ENCODE data around the gene RPS17.

Gene RPS17

DNA sequence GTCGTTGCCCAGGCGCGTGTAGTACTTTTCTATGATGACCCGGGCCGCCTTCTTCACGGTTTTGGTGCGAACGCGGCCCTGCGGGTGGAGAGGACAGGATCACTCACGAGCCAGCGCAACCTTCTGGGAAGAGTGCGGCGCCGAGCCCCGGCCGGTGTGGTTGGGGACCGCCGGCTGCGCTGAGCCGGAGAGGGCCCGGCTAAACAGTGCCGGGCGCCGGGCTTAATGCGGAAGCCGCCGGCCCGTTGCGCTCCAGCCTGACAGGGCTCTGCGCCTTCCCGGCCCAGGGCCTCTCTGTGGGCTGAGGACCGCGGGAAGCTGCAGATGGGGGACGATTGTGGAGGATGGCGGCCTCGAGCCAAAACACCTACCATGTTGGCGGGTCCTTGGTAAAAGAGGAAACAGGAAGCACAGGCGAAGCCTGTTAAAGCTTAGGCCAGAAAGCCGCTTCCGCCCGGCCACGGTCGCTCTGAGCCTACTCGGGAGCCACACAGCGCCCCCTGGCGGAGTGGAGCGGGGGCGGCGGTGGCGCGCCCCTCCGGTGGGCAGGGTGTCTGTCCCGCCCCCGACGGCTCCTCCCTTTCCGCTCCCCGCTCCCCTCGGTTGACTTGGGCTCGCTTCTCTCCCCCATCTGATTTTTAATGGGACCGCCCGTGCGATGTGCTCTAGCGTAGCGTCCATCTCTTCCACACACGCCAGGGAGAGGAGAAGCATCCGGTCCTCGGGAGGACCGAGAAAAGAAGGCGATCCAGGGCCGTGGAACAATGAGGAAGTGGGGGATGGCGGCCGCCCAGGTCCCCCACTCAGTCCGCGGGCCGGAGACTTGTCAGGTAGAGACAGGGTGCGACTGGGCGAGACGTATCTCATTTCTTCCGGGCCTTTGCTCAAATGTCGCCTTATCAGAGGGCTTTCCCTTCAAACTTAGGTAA lies at the start of gene RPS17:
Gene RPS17 (minus strand): TSS at position 403 of the 929 bp plus-strand sequence. CDS start 29 bp downstream, at position 374.
- peak; percentile 98 for DNase-seq

DNA sequence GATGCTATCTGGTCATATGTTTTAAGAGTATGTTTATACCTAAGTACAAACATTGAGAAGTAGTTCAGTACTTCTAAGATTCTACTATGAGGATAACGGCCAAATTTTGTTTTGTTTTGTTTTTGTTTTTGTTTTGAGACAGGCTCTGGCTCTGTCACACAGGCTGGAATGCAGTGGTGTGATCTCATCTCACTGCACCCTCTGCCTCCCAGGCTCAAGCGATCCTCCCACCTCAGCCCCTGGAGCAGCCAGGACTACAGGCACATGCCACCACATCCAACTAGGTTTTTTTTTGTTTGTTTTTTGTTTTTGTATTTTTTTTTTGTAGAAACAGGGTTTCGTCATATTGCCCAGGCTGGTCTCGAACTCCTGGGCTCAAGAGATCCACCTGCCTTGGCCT lies 47.5 kb upstream of the RPS17 start:
- DNase-seq: no peak

DNA sequence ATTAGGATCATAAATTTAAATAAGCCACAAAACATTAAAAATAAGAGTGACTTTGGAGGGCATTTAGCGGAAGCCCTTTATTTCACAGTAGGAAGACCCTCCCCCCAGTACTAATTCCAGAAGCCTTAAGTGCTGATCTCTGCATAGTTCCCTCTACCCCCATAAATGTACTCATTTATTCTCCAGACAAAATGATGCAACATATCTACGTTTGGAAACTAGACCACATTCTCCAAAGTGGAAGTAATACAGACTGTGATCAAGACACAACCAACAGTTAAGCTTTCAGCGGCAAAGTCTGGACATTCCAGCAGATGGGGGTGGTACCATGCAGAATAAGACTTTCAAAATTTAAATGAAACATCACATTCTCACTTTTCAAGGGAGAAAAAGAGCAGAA lies 44.8 kb upstream of the RPS17 start:
- DNase-seq: no peak

DNA sequence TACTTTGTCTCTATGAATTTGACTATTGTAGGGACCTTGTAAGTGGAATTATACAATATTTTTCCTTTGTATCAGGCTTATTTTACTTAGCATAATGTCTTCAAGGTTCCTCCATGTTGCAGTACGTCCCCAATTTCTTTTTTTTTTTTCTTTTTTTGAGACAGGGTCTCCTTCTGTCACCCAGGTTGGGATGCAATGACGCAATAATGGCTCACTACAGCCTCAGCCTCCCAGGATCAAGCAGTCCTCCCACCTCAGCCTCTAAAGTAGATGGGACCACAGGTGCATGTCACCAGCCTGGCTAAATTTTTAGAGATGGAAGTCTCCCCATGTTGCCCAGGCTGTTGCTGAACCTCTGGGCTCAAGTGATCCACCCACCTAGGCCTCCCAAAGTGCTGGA lies 40.5 kb upstream of the RPS17 start:
- DNase-seq: no peak

DNA sequence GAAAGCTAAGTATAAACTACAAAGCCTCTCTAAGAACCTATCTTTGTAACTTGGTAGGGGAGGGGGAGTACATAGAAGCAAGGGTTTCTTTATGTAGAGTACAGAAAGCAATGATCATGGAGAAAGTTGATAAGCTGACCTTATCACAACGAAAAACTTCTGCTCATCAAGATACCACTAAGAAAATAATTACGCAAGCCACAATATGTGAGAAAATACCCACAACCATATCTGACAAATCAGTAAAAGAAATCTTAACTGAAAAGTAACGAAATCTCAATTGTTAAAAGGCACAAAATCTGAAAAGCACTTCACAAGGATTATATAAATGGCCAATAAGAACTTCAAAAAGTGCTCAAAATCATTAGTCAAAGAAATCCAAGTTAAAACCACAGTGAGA lies 35.1 kb upstream of the RPS17 start:
- DNase-seq: no peak

DNA sequence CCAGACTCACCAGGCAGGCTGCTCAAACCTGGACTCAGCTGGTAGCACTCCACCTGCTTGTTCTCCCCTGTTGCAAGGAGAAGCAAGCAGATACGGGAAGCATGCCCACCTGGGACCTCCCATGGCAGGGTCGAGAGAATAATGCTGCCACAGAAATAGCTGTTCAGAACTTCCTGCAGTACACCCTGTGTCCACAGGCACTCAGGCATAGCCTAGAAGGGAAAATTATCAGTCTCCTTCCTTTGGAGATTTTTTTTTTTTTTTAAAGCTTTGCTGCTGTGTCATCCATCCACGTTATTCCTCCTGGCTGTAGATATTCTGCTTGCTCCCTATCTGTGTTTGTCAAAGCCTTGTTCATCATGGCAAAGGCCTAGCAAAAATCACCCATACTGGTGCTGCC lies 32.7 kb upstream of the RPS17 start:
- no peak for DNase-seq

DNA sequence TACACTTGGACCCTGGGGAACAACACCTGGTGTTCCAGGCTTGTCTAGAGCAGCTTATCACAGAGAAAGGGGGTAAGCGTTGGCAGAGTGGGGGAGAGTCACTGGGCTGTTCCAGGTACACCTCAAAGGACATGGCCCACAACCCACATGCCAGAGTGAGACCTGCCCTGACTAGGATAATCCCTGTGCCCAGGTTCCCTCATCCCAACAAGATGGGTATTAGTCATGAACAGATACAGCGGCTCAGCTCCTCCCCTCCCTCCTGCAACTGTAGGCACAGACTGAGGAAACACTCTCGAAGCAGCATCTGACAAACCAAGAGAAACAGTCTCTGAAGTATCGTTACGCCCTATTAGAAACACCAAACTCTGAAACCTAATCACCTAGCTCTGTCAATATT lies 32.1 kb upstream of the RPS17 start:
- DNase-seq: no peak

DNA sequence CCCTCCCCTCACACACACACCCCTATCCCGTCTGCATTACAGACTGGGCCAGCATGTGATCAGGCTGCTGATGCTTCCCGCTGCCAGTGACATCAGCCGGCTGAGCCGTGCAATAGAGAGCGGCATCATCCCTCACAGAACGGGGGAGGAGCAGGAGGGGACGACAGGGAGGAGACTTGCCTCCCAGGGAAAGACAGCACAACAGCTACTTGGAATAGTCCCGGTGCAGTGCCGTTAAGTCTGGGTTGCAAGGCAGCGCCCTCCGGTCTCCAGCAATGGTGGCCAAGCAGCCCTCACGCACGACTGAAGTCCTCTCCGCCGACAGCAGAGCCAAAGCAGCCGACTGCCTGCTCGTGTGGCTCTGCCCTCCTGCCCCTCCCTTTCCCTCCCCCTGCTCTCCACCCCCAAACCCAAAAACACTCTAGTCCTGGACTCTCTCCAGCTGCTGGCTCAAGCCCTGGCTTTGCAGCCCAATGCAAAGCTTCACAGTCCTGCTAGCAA lies 31.5 kb upstream of the RPS17 start:
- DNase-seq: no peak

DNA sequence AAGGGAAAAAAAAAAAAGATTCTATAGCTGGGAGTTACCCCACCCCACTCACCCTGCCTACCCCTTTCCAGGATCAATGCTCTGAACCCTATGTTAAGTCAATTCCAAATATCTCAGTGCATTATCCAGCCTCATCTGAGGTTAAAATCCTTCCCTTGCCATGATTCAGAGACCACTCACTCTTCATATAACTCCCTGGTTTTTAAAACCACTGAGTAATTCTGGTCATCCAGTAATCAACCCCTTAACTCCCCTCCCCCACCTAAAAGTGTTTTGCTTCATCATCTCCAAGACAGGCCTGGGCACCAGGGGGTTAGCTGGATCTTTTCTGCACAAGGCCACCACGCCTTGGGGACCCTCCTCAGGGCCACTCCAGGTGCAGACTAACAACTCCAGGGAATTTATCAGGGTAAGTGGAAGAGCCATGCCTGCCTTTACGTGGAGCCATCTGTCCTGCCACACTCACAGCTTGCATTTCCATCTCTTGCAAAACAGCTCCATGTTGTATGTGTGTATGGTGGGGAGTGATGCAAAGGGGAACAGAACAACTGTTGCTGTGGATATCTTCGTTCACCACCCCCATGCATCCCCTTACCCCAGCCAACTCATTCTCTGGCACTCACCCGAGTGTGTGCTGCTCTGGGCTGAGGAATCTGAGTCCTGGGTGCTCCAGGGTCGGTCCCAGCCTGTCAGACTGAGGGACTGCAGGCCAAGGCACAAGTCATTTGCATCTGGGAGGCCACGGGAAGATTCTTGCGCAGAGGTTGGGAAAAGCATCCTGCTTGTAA lies 30.7 kb upstream of the RPS17 start:
- DNase-seq: no peak

DNA sequence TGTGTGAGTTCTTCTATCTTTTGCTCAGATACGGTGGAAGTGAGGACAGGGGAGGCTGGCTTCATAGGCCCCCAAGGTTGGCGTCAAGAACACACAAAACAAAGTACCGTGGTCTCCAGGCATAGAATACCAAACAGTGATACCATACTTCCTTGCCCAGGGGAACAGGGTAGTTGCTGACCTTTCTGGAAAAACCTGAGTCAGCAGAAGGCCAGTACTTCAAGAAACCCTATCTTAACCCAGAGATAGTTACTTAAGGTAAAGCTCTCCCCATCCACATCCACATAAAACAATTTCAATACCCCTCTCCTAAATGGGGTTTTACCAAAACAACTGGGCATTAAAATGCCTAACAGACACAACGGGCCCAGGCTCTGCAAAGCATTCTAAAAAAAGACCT lies 29.6 kb upstream of the RPS17 start:
- no peak for DNase-seq

DNA sequence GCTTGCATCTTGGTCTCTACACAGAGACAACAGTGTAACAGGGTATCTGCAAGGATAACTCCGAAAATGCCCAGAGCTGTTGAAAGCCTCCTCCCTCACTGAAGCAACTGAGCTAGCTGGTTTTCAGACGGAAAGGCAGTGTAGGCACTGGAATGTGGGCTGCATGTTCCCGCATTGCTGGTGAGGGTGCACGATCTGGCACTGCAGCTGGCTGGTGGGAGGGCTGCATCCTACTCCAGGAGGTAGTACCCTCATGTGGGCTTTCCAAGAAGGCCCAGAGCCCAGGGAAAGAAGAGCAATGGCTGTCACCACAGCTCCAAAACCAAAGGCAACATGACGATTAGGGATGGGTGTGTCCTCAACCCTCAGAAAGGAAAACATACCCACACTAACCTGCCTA lies 28.7 kb upstream of the RPS17 start:
- no peak for DNase-seq

DNA sequence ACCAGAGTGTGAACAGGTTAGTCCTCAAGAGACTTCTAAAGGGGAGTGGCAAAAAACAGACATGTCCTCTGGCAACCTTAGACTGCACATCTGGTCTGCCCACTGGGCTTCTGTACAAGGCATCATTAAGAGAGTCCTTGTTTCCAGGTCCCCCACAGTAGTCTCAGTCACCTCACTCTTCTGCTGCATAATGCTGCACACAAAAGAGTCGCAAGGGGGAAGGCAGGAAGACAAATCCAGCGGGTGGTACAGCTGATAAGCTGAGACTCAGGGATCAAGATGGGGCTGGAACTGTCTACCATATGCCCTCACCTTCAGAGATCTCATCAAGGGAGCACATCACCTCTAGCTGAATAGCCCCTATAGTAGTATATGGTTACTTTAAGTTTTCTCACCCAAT lies 27.4 kb upstream of the RPS17 start:
- DNase-seq: no peak

DNA sequence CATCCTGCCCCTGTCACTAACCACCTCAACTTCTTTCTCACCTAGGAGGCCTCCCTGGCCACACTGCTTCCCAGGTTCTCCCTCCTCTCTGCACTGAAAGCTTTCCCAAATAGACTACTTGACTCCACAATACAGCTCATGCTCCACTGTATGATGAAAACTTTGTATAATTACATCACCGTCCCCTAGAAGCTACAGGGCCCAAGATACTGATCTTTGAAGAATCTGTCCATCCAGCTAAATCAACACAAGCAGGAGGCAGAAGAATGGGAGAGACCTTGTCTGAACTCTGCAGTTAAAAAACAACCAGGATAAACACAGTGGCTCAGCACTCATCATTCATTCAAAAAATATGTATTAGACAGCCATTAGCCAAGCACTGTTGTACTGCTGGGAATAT lies 26.4 kb upstream of the RPS17 start:
- DNase-seq: no peak

DNA sequence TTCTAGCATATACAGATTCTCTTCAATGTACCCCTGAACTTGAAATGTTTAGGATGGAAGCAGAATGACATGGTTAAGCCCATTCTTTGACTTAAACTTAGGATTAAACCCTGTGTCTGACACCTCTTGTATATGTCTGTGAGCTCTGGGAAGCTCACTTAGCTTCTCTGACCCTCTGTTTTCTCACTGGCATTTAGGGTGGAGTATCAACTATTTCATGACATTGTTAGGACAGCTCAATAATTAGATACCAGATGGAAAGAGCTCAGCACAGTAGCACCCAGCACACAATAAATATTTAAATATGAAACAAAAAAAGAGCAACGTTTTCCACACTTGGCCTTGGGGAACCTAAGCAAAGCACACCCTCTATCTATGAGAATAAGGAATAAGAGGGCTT lies 18.2 kb upstream of the RPS17 start:
- DNase-seq: no peak

DNA sequence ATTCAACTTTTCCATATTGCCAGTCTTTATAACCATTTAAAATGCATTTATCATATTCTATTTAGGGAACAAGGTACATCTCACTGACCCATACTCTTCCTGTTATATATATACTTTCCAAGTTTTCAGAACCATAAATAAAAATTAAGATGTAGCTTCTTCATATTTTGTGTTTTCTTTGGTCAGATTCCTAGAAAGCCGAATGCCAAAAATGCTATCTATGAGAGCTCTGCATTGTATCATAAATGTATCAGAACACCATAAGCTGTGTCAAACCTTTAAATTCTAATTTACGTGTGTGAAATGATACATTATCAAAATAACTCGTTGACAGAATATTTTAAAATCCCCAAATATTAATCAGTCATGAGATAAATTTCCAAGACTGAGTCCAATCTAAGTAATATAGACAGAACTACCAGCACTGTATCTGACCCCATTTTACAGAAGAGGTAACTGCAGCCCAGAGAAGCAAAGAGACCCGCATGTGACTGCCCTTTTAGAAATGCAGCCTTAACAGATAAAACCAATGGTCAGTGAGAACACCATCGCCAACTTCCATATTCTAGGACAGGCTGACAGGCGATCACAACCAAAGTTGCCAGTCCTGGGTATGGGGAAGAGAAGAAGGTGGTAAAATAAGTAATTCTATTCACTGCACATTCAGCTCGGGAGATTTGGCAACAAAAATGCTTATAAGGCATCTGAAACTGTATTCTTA lies 16.2 kb upstream of the RPS17 start:
- no peak for DNase-seq

DNA sequence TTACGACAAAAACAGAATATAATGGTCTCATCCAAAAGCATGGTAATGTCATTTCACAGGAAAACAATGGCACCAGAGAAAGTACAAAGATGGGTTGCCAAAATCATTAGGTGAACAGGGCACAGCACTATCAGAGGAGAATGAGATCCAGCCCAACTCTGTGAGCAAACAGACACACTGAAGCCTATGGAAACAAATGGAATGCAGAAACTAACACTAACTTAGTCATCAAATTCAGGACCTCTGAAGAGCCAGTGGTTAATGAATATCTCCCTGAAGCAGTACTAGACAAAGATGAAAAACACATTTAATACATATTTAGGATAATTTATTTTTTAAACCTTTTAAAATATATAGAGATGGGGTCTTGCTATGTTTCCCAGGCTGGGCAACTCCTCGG lies 14.6 kb upstream of the RPS17 start:
- DNase-seq: no peak

DNA sequence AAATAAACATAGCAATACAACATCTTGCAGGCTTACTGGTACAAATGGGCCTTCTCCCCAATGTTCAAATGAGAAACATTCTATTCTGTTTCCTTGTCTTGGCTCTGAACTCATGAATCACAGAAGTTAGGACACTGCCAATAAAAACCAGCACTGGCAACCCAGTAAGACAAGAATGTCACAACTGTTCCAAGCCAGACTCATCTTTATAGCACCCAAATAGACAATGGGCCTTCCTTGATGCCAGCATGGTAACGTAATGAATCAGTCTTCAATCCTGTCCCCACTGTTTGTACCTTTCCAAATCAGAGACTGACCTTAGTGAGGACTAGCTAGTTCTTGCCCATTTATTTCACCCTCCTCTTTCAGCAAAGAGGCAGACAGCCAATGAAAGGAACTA lies 14.1 kb upstream of the RPS17 start:
- DNase-seq: no peak

DNA sequence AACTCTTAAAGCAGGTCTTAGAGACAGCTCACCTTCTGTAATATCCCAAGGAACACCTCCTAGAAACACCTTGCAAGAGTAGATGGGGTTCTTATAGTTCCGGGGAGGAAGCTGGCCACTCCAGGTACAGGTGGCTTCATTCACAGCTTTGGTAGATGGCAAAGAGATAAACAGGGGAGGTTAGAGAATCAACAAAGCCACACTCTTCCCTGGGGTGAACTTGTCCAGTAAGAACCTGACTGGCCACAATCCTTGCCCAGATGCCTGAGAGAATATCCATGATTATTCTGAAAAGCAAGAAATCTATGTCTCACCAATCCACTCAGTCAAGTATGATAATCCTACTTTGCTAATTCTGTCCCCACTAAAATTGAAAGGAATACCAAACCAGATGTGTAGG lies 13.6 kb upstream of the RPS17 start:
- no peak for DNase-seq

DNA sequence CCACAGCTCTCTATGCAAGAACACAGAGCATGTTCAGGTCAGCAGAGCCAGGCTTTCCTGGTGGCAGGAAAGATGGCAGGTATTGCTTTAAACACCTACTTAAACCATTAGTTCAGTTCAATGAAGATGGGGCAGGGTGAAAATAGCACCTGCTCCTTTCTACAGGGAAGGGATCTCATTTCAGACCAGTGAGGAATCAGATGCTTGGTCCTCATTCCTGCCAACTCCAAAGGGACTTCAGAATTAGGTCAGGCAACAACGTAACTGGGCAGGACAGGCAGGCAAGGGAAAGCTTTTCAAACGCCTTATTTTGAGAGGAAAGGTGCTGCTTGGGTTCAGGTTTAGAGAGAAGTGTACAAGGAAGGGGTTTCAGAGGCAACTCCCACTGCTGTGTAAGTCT lies 12.6 kb upstream of the RPS17 start:
- no peak for DNase-seq

DNA sequence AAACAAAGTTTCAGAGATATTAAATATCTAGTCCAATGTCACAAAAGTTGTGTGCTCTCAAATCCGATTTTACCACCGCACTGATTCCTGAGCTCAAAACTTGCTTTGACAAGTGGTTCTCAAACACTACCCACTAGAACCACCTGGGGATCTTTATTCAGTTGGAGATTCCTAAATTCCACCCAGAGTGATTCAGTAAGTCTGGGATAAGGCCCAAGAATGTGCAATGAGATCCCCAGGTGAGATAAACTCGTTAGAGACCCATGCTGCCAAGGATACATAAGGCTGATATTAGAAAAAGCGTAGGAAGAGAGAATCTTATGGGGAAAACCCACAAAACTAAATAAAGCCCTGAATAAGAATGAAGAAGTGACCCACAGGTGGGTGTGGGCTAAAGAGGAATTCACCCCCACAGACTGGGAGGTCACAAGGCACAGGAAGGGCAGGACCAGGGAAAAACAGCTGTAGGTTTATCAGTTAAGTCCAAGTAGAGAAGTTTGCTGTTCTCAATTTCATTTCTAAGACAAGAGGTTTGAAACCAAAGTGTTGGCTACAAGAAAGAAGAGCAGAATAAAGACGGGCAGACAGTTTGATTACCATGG lies 11.5 kb upstream of the RPS17 start:
- DNase-seq: no peak

DNA sequence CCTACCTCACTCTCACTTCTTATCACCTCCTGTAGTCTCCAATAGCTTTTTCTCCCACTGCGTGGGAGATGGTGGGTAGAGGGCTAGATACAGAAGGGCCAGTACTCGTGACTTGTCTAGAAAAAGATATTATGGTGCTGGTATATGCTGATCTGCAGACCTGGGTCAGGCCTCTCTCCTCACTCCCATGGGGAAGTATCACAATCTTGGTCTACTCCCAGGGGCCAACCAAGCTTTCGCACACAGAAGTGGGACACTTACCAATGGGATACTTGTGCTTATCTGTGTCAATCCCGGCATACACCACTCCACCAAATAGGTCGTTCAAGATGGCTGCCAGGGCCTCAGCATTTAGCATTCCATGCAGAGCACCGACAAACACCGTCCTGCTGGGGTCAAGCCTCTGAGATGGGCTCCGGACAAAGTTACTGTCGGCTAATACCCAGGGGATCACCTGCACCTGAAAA lies 9.0 kb upstream of the RPS17 start:
- DNase-seq: no peak

DNA sequence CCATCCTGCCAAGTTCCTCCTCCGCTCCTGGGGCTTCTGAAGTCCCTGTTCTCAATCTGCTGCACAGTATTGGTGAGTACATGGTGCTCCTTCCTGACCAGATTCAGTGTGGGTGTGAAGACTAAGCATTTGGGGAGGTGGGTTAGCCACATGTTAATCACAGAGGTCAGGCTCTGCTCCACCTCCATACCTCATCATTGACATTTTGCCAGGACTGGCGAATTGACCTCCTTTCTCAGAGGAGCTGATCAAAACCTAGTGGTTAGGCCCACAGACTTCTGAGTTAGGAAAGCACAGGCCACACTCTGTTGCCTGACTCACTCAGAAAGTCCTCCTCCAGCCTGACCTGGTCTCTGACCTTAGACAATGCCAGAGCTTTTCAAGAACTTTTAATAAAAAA lies 8.4 kb upstream of the RPS17 start:
- DNase-seq: no peak

DNA sequence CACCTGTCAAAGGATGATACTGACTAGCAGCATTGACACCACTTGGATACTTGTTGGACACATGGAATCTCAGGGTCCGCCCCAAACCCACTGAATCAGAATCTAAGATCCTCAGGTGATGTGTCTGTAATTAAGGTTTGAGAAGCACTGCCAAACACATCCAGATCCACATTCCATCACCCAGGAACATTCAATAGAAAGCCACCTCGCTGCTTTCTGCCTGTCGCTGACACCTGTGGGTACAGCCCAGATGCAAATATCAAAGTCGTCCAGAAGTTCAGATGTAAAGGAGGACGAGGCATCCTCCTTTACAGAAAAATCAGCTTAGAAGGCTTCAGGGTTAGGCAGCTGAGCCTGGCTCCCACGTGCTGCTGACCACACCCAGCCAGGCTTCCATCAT lies 5.2 kb upstream of the RPS17 start:
- no peak for DNase-seq

Measured in CD4-positive, alpha-beta T cell treated with Interleukin-17A for 4 hours (primary cell).